Immature natural killer cell (primary cell): ENCODE results near the gene KRT83. TPM values are rescaled to one million over a fixed set of nuclear protein-coding genes. Genes with fewer than 3 reads are reported as not detected.
"Not testable (repeated sequence)": the region's sequence is repeated elsewhere in the genome, so short reads cannot be mapped to it uniquely, and the experiment has no call there.

ENCODE experiments used
- DNase-seq, 3 donors: peaks; one replicate each; pipeline ENCODE4 v3.0.0; 2022; ENCODE audit warnings: mixed read lengths in 1 of 3
- H3K27ac Mint-ChIP-seq, 6 donors: one replicate each; pipeline ENCODE4 v1.8.0; 2020; ENCODE audit warnings: mixed read lengths in 6 of 6, mild to moderate bottlenecking in 5 of 6, inconsistent platforms in 4 of 6, moderate library complexity in 3 of 6
- H3K27me3 Mint-ChIP-seq, 3 donors: one replicate each; pipeline ENCODE4 v1.8.0; 2020 to 2021; ENCODE audit warnings: low read depth in 3 of 3, mild to moderate bottlenecking in 3 of 3, mixed read lengths in 3 of 3, moderate library complexity in 3 of 3, inconsistent platforms in 1 of 3
- H3K36me3 Mint-ChIP-seq, 3 donors: one replicate each; pipeline ENCODE4 v1.8.0; 2020; ENCODE audit warnings: mixed read lengths in 3 of 3, inconsistent platforms in 2 of 3, mild to moderate bottlenecking in 2 of 3
- H3K4me1 Mint-ChIP-seq, 2 donors: one replicate each; pipeline ENCODE4 v1.8.0; 2020; ENCODE audit warnings: inconsistent platforms in 2 of 2, mild to moderate bottlenecking in 2 of 2, mixed read lengths in 2 of 2, moderate library complexity in 1 of 2
- H3K4me3 Mint-ChIP-seq, 5 donors: one replicate each; pipeline ENCODE4 v1.8.0; 2020; ENCODE audit warnings: mild to moderate bottlenecking in 5 of 5, mixed read lengths in 5 of 5, inconsistent platforms in 3 of 5, moderate library complexity in 3 of 5
- H3K9me3 Mint-ChIP-seq, 6 donors: one replicate each; pipeline ENCODE4 v1.8.0; 2020; ENCODE audit warnings: mild to moderate bottlenecking in 6 of 6, mixed read lengths in 6 of 6, inconsistent platforms in 4 of 6, moderate library complexity in 3 of 6
- polyA plus RNA-seq, 3 donors: library from polyadenylated mRNA; unstranded; fragments of 300-500 nt; fragmentation: Illumina TruSeq; gene quantifications; one replicate each; pipeline ENCODE4 v1.2.3, GENCODE V29; 2021

Gene KRT83
- polyA plus RNA-seq, 3 donors from 2014 or later: not detected

- Mint-ChIP-seq H3K27me3 (peaks cover 14 to 25% (median 24%) of the 10 kb centered on the region in 3 donors), H3K27ac (peak overlapping the region; percentile 84 to 91 (median 90)), H3K36me3 (no peaks in the 10 kb centered on the region), H3K4me3 (peak overlapping the region; percentile 78 to 87 (median 84)), H3K4me1 (peaks cover 54% of the 10 kb centered on the region in 2 donors), H3K9me3 (peaks cover 0 to 2% (median 0%) of the 10 kb centered on the region in 6 donors)
- DNase-seq: peak; percentile 89 to 91 (median 89)
Measured at GRCh38 chr12:52307836-52308805, 13.1 kb downstream of the KRT83 start.

GRCh38 chr12:52306731-52307130, 14.5 kb downstream of the KRT83 start:
- DNase-seq: no peak
- Mint-ChIP-seq H3K4me3 (peak overlapping the region; percentile 44 to 87 (median 83)), H3K36me3 (no peaks in the 10 kb centered on the region), H3K27me3 (peaks cover 14 to 24% (median 23%) of the 10 kb centered on the region in 3 donors), H3K9me3 (peaks cover 0 to 2% (median 0%) of the 10 kb centered on the region in 6 donors), H3K27ac (peak overlapping the region in 5 of 6 donors; percentile 70 to 91 (median 90)), H3K4me1 (peaks cover 54% of the 10 kb centered on the region in 2 donors)

GRCh38 chr12:52305921-52306705, 15.1 kb downstream of the KRT83 start:
- peaks cover 14 to 23% (median 20%) of the 10 kb centered on the region in 3 donors for H3K27me3 Mint-ChIP-seq
- peak in 2 of 3 donors; percentile 14 to 25 for DNase-seq
- no peaks in the 10 kb centered on the region for H3K36me3 Mint-ChIP-seq
- H3K27ac Mint-ChIP-seq: peak overlapping the region in 5 of 6 donors; percentile 70 to 91 (median 90)
- peak overlapping the region; percentile 76 to 87 (median 82) for H3K4me3 Mint-ChIP-seq
- peaks cover 0 to 2% (median 0%) of the 10 kb centered on the region in 6 donors for H3K9me3 Mint-ChIP-seq
- peaks cover 54% of the 10 kb centered on the region in 2 donors for H3K4me1 Mint-ChIP-seq

- Mint-ChIP-seq H3K4me1 (peaks cover 54 to 58% of the 10 kb centered on the region in 2 donors), H3K27ac (peak overlapping the region; percentile 85 to 95 (median 90)), H3K27me3 (peaks cover 14 to 28% (median 17%) of the 10 kb centered on the region in 3 donors), H3K4me3 (peak overlapping the region; percentile 81 to 84 (median 82))
- H3K9me3 Mint-ChIP-seq, H3K36me3 Mint-ChIP-seq: not testable (repeated sequence)
- peak; percentile 83 to 84 (median 84) for DNase-seq
Measured at GRCh38 chr12:52304941-52305411, 16.2 kb downstream of the KRT83 start.

- Mint-ChIP-seq H3K4me1 (peaks cover 33 to 37% of the 10 kb centered on the region in 2 donors), H3K27me3 (peaks cover 7 to 18% (median 11%) of the 10 kb centered on the region in 3 donors)
- not testable (repeated sequence) for H3K36me3 Mint-ChIP-seq, H3K4me3 Mint-ChIP-seq, DNase-seq, H3K9me3 Mint-ChIP-seq, H3K27ac Mint-ChIP-seq
Measured at GRCh38 chr12:52302242-52302914, 18.8 kb downstream of the KRT83 start.

- not testable (repeated sequence) for H3K27ac Mint-ChIP-seq, H3K4me3 Mint-ChIP-seq, H3K9me3 Mint-ChIP-seq, H3K36me3 Mint-ChIP-seq, DNase-seq
- peaks cover 27 to 30% of the 10 kb centered on the region in 2 donors for H3K4me1 Mint-ChIP-seq
- H3K27me3 Mint-ChIP-seq: peaks cover 6 to 17% (median 7%) of the 10 kb centered on the region in 3 donors
Measured at GRCh38 chr12:52301721-52302120, 19.5 kb downstream of the KRT83 start.

- no peaks in the 10 kb centered on the region for H3K9me3 Mint-ChIP-seq
- H3K4me1 Mint-ChIP-seq: peaks cover 23 to 26% of the 10 kb centered on the region in 2 donors
- no peak overlapping the region for H3K4me3 Mint-ChIP-seq
- no peak for DNase-seq
- peak overlapping the region in 2 of 6 donors; percentile 4 to 10 for H3K27ac Mint-ChIP-seq
- H3K27me3 Mint-ChIP-seq: peaks cover 5 to 12% (median 7%) of the 10 kb centered on the region in 3 donors
- peaks cover 0 to 2% (median under 1%) of the 10 kb centered on the region in 3 donors for H3K36me3 Mint-ChIP-seq
Measured at GRCh38 chr12:52300796-52301691, 20.2 kb downstream of the KRT83 start.

GRCh38 chr12:52298677-52299190, 22.5 kb downstream of the KRT83 start:
- Mint-ChIP-seq H3K27ac (no peak overlapping the region), H3K4me3 (no peak overlapping the region), H3K4me1 (peaks cover 26% of the 10 kb centered on the region in 2 donors), H3K36me3 (peaks cover 0 to 5% (median 2%) of the 10 kb centered on the region in 3 donors), H3K9me3 (no peaks in the 10 kb centered on the region), H3K27me3 (peaks cover 0 to 6% (median 0%) of the 10 kb centered on the region in 3 donors)
- no peak for DNase-seq

- no peak for DNase-seq
- H3K27ac Mint-ChIP-seq: peak overlapping the region in 2 of 6 donors; percentile 12 to 62
- H3K27me3 Mint-ChIP-seq: peaks cover 0 to 6% (median 2%) of the 10 kb centered on the region in 3 donors
Measured at GRCh38 chr12:52296572-52297215, 24.5 kb downstream of the KRT83 start.

GRCh38 chr12:52295663-52296062, 25.5 kb downstream of the KRT83 start:
- DNase-seq: no peak
- Mint-ChIP-seq H3K4me1 (peaks cover 24 to 34% of the 10 kb centered on the region in 2 donors), H3K27ac (peak overlapping the region in 1 of 6 donors; percentile 26), H3K27me3 (peaks cover 0 to 4% (median 2%) of the 10 kb centered on the region in 3 donors), H3K9me3 (no peaks in the 10 kb centered on the region), H3K36me3 (peaks cover 0 to 5% (median 2%) of the 10 kb centered on the region in 3 donors), H3K4me3 (peak overlapping the region in 3 of 5 donors; percentile 12 to 46 (median 23))

More at GRCh38 chr12:52296572-52297215, 24.5 kb downstream of the KRT83 start:
- peak overlapping the region in 1 of 5 donors; percentile 48 for H3K4me3 Mint-ChIP-seq
- H3K4me1 Mint-ChIP-seq: peaks cover 27 to 34% of the 10 kb centered on the region in 2 donors
- H3K9me3 Mint-ChIP-seq: no peaks in the 10 kb centered on the region
- peaks cover 0 to 5% (median 2%) of the 10 kb centered on the region in 3 donors for H3K36me3 Mint-ChIP-seq

GRCh38 chr12:52294803-52295202, 26.4 kb downstream of the KRT83 start:
- Mint-ChIP-seq H3K27ac (peak overlapping the region in 1 of 6 donors; percentile 31), H3K36me3 (peaks cover 0 to 5% (median 2%) of the 10 kb centered on the region in 3 donors), H3K9me3 (no peaks in the 10 kb centered on the region), H3K4me1 (peaks cover 24 to 34% of the 10 kb centered on the region in 2 donors), H3K27me3 (peaks cover 0 to 2% (median 0%) of the 10 kb centered on the region in 3 donors), H3K4me3 (peak overlapping the region in 1 of 5 donors; percentile 12)
- DNase-seq: no peak
